Aorta (tissue), 5 donors: ENCODE results near the gene GPATCH3. TPM values are rescaled to one million over a fixed set of nuclear protein-coding genes. Genes with fewer than 3 reads are reported as not detected.
"Not testable (repeated sequence)": the region's sequence is repeated elsewhere in the genome, so short reads cannot be mapped to it uniquely, and the experiment has no call there.

Experiments
- ATAC-seq: fragments of 200-7000 bp; cut with Tn5 transposase; one replicate; pipeline ENCODE4 v1.9.1; 2022; ENCODE audit warnings: moderate library complexity; ENCODE audit not compliant: low FRiP score
- DNase-seq, 2 donors: peaks; one replicate each; pipeline ENCODE4 v3.0.0-alpha.2; 2020
- H3K27ac ChIP-seq, 2 donors: one replicate each; pipeline ENCODE4 v1.5.1; 2013; ENCODE audit warnings: low read length in 2 of 2, mild to moderate bottlenecking in 2 of 2, moderate library complexity in 2 of 2, control low read depth in 1 of 2, inconsistent platforms in 1 of 2, low read depth in 1 of 2
- H3K27me3 ChIP-seq, 2 donors: one replicate each; pipeline ENCODE4 v1.6.1; 2013; ENCODE audit warnings: control low read depth in 1 of 2, low read length in 1 of 2, mild to moderate bottlenecking in 1 of 2, moderate library complexity in 1 of 2; ENCODE audit not compliant: insufficient read depth in 2 of 2, control insufficient read depth in 1 of 2
- H3K36me3 ChIP-seq, 2 donors: one replicate each; pipeline ENCODE4 v1.6.1; 2013; ENCODE audit warnings: control low read depth in 1 of 2, low read length in 1 of 2, mild to moderate bottlenecking in 1 of 2; ENCODE audit not compliant: insufficient read depth in 2 of 2, control insufficient read depth in 1 of 2
- H3K4me1 ChIP-seq, 2 donors: one replicate each; pipeline ENCODE4 v1.6.1; 2013; ENCODE audit warnings: low read length in 2 of 2, control low read depth in 1 of 2, mild to moderate bottlenecking in 1 of 2, moderate library complexity in 1 of 2; ENCODE audit not compliant: insufficient read depth in 2 of 2, control insufficient read depth in 1 of 2
- H3K4me3 ChIP-seq, 2 donors: one replicate each; pipeline ENCODE4 v1.5.1; 2013; ENCODE audit warnings: low read length in 2 of 2, control low read depth in 1 of 2, mild to moderate bottlenecking in 1 of 2
- H3K9me3 ChIP-seq: one replicate; pipeline ENCODE4 v1.6.1; 2013; ENCODE audit warnings: mild to moderate bottlenecking, low read length; ENCODE audit not compliant: control insufficient read depth
- WGBS, 2 donors: extraction: QIAGEN DNeasy Blood & Tissue Kit; methylation state at CpG; one replicate each; pipeline ENCODE4 v1.1.7; 2013; 5-methylcytosine and 5-hydroxymethylcytosine counted together
- intact Hi-C, 2 donors: fragments of 100-400 bp; cut with DNase I; formaldehyde crosslinking; loops; one replicate each; pipeline versions ENCODE4 v1.14.2 to v1.15.0; 2022
- polyA plus RNA-seq, 2 donors: library from polyadenylated mRNA; stranded (reverse); fragments of 200-250 nt; gene quantifications; one replicate each; pipeline ENCODE4 v1.2.3, GENCODE V29; 2013
- total RNA-seq, 2 donors: library from RNA; stranded (reverse); fragmentation: NEBNext Ultra II Directional; extraction: Animal tissue kit (Norgen Biotek cat#: 25700); gene quantifications; one replicate each; pipeline ENCODE4 v1.2.1, GENCODE V29; 2021
- donor health status: healthy with polysubstance abuse.
- donor health status: Bipolar disorder and iron deficiency.
- donor health status: DM: no; HTN: no; CAD: no.
- donor health status: DM: no; HTN: no; CAD: no.
- donor health status: DM: yes; HTN: yes; CAD: no.

GPATCH3 gene
- total and polyA plus RNA-seq, 4 donors, result 7.5 to 16.4 (median 11.2) TPM

GRCh38 chr1:26847826-26848225 lies 52.4 kb downstream of the GPATCH3 start:
- ATAC-seq, H3K27me3 ChIP-seq, intact Hi-C loops, DNase-seq, H3K36me3 ChIP-seq, H3K4me1 ChIP-seq, H3K27ac ChIP-seq, H3K9me3 ChIP-seq, H3K4me3 ChIP-seq: not testable (repeated sequence)
- 89% methylated on average over 6 of the region's 6 CpGs for WGBS, 2 donors

GRCh38 chr1:26844424-26845196 lies 55.7 kb downstream of the GPATCH3 start:
- no peaks in the 10 kb centered on the region for H3K9me3 ChIP-seq

More at GRCh38 chr1:26844424-26845196, 55.7 kb downstream of the GPATCH3 start:
- ATAC-seq, result no peak
- intact Hi-C loops, result no loop called here
- Histone ChIP-seq H3K4me3 (no peak overlapping the region), H3K4me1 (no peaks in the 10 kb centered on the region), H3K36me3 (no peaks in the 10 kb centered on the region), H3K27ac (no peak overlapping the region), H3K27me3 (no peaks in the 10 kb centered on the region)
- DNase-seq, result no peak
- WGBS, 2 donors, result 89 to 90% methylated on average over 13 of the region's 13 CpGs

Other genes with a start within 250 kb of the GPATCH3 start
- 10 to 100 TPM; 55.9 to 72.3 TPM for gene ARID1A, start 204.5 kb downstream of the GPATCH3 start, total RNA-seq
- gene ARID1A, start 204.5 kb downstream of the GPATCH3 start, polyA plus RNA-seq, result 10 to 100 TPM in 1 of 2 donors, 1 to 10 TPM in 1; 6.5 to 13.7 TPM
- gene PIGV, start 112.5 kb downstream of the GPATCH3 start, total RNA-seq, result 10 to 100 TPM in 1 of 2 donors, 1 to 10 TPM in 1; 6.8 to 10.3 TPM
- 10 to 100 TPM in 1 of 2 donors, 1 to 10 TPM in 1; 6.9 to 10.9 TPM for gene PIGV, start 112.5 kb downstream of the GPATCH3 start, polyA plus RNA-seq
- 10 to 100 TPM; 18.0 to 21.4 TPM for gene ZDHHC18, start 73.8 kb downstream of the GPATCH3 start, total RNA-seq
- gene ZDHHC18, start 73.8 kb downstream of the GPATCH3 start, polyA plus RNA-seq, result 1 to 10 TPM; 8.0 to 8.2 TPM
- 1 to 10 TPM; 3.7 to 7.6 TPM for gene SFN, start 37.3 kb downstream of the GPATCH3 start, total RNA-seq
- gene SFN, start 37.3 kb downstream of the GPATCH3 start, polyA plus RNA-seq, result 10 to 100 TPM in 1 of 2 donors, 1 to 10 TPM in 1; 3.3 to 18.3 TPM
- gene GPN2, start 10.2 kb downstream of the GPATCH3 start, total RNA-seq, result 10 to 100 TPM; 17.7 to 19.6 TPM
- 10 to 100 TPM; 12.1 to 20.7 TPM for gene GPN2, start 10.2 kb downstream of the GPATCH3 start, polyA plus RNA-seq
- not detected for gene NR0B2, start 13.5 kb upstream of the GPATCH3 start, total RNA-seq
- gene NR0B2, start 13.5 kb upstream of the GPATCH3 start, polyA plus RNA-seq, result 10 to 100 TPM in 1 of 2 donors, not detected in 1; 28.0 TPM
- 10 to 100 TPM; 44.9 to 49.9 TPM for gene NUDC, start 21.3 kb upstream of the GPATCH3 start, total RNA-seq
- gene NUDC, start 21.3 kb upstream of the GPATCH3 start, polyA plus RNA-seq, result 10 to 100 TPM; 62.7 to 79.8 TPM
- not detected for gene KDF1, start 60.0 kb upstream of the GPATCH3 start, total RNA-seq
- 1 to 10 TPM in 1 of 2 donors, under 1 TPM in 1; 0.23 to 1.6 TPM for gene KDF1, start 60.0 kb upstream of the GPATCH3 start, polyA plus RNA-seq
- 10 to 100 TPM; 15.0 to 16.3 TPM for gene TRNP1, start 93.2 kb upstream of the GPATCH3 start, total RNA-seq
- gene TRNP1, start 93.2 kb upstream of the GPATCH3 start, polyA plus RNA-seq, result 10 to 100 TPM; 15.2 to 30.8 TPM
- gene TENT5B, start 112.4 kb upstream of the GPATCH3 start, total RNA-seq, result 10 to 100 TPM; 20.6 to 73.9 TPM
- 10 to 100 TPM; 10.4 to 23.7 TPM for gene TENT5B, start 112.4 kb upstream of the GPATCH3 start, polyA plus RNA-seq